Measurements from ENCODE around the gene TTLL5. TPM values are rescaled to one million over a fixed set of nuclear protein-coding genes. Genes with fewer than 3 reads are reported as not detected.

The TTLL5 gene
- total RNA-seq, 1 donor from 2014 or later: 26.0 TPM

- Histone ChIP-seq H3K9me3 (no peaks in the 10 kb centered on the region), H3K4me1 (no peaks in the 10 kb centered on the region), H3K4me3 (no peak overlapping the region), H3K27me3 (no peaks in the 10 kb centered on the region), H3K36me3 (peaks cover 8% of the 10 kb centered on the region), H3K27ac (no peak overlapping the region)
- ATAC-seq (no peak), DNase-seq (no peak)
- TF ChIP-seq CTCF (IDR thresholded peaks at IDR 0.05): no peak
- intact Hi-C loops (cut with DNase I): no loop called here
These were observed 146.8 kb downstream of the TTLL5 start for GRCh38 chr14:75807667-75808360.

GRCh38 chr14:75811136-75811829 is 150.2 kb downstream of the TTLL5 start:
- H3K4me1 ChIP-seq: no peaks in the 10 kb centered on the region
- no peak for TF ChIP-seq CTCF (IDR thresholded peaks at IDR 0.05)

DNA sequence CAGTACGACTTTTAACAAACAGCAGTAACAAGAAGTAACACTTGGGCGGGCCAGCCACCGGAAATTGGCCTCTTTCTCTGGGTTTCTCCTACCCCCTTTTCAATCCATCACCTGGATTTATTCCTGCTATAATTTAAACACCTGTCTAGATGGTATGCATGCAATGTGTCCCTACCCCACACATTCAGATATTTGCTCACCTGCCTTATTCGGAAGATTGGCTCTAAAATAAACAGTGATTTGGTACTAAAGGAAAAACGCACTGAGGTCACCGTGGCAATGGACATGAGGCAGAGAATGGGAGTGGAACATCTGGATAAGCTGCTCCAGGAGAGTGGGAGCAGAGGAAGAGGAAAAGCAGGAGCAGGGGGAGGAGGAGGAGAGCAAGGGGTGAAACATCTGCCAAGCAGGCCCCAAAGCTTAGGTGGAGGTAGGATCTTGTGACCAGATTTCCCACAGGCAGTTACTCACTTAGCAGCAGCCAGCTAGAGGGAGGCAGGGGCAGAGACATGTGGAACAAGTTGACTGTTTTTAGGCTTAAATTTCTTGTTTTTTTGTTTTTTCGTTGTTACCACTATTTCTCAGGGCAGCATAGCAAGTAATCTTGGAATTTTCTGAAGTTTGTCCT is 150.9 kb downstream of the TTLL5 start:
- intact Hi-C loops (cut with DNase I): no loop called here
- ATAC-seq (no peak), DNase-seq (no peak)
- no peaks in the 10 kb centered on the region for H3K27me3 ChIP-seq
- H3K4me3 ChIP-seq: no peak overlapping the region
- no peak overlapping the region for H3K27ac ChIP-seq
- no peaks in the 10 kb centered on the region for H3K4me1 ChIP-seq
- TF ChIP-seq CTCF (IDR thresholded peaks at IDR 0.05): no peak
- no peaks in the 10 kb centered on the region for H3K9me3 ChIP-seq
- H3K36me3 ChIP-seq: peaks cover under 1% of the 10 kb centered on the region

More at GRCh38 chr14:75811136-75811829, 150.2 kb downstream of the TTLL5 start:
- intact Hi-C loops (cut with DNase I): no loop called here
- ATAC-seq (no peak), DNase-seq (no peak)
- Histone ChIP-seq H3K9me3 (no peaks in the 10 kb centered on the region), H3K4me3 (no peak overlapping the region), H3K27ac (no peak overlapping the region), H3K36me3 (peaks cover 7% of the 10 kb centered on the region), H3K27me3 (no peaks in the 10 kb centered on the region)

DNA sequence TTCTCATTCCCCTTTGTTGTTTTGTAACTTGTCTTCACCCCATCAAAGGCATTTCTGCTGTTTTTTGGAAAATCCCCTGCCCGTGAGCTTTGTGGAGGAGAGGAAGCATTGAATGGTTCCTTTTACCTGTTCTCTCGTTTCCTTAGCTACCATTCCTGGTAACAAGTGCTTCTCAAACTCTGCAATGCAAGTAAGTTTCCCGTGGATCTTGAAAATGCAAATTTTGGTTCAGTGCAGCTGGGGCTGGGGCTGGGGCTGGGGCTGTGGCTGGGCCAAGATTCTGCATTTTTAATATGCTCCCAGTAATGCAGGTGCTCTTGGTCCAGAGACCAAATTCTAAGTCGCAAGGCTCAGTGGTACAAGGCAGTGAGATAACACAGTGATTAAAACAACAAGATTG is 151.6 kb downstream of the TTLL5 start:
- no peaks in the 10 kb centered on the region for H3K27me3 ChIP-seq
- no peak for DNase-seq
- intact Hi-C loops (cut with DNase I): no loop called here
- H3K4me3 ChIP-seq: no peak overlapping the region
- no peaks in the 10 kb centered on the region for H3K36me3 ChIP-seq
- no peak for TF ChIP-seq CTCF (IDR thresholded peaks at IDR 0.05)
- H3K9me3 ChIP-seq: no peaks in the 10 kb centered on the region
- H3K27ac ChIP-seq: no peak overlapping the region
- no peak for ATAC-seq
- H3K4me1 ChIP-seq: no peaks in the 10 kb centered on the region

- no peaks in the 10 kb centered on the region for H3K9me3 ChIP-seq
- ATAC-seq (no peak), DNase-seq (no peak)
- no peak overlapping the region for H3K27ac ChIP-seq
- H3K36me3 ChIP-seq: peaks cover 12% of the 10 kb centered on the region
- H3K27me3 ChIP-seq: no peaks in the 10 kb centered on the region
- H3K4me1 ChIP-seq: peaks cover 47% of the 10 kb centered on the region
- intact Hi-C loops (cut with DNase I): no loop called here
- no peak overlapping the region for H3K4me3 ChIP-seq
- TF ChIP-seq CTCF (IDR thresholded peaks at IDR 0.05): no peak
These were observed 159.7 kb downstream of the TTLL5 start for GRCh38 chr14:75820761-75821160.

All from upper lobe of right lung (tissue), 1 donor.